Fibroblast of the conjunctiva (primary cell): ENCODE measurements around the gene NFATC2.
A peak's percentile ranks its signal among the peaks of the same experiment; 100 is the strongest.
"Not testable (repeated sequence)": the region's sequence is repeated elsewhere in the genome, so short reads cannot be mapped to it uniquely, and the experiment has no call there.

Experiments
- DNase-seq: peaks from one replicate; pipeline ENCODE4 v3.0.0-alpha.2; 2010; ENCODE audit warnings: low read depth

The NFATC2 gene

DNA sequence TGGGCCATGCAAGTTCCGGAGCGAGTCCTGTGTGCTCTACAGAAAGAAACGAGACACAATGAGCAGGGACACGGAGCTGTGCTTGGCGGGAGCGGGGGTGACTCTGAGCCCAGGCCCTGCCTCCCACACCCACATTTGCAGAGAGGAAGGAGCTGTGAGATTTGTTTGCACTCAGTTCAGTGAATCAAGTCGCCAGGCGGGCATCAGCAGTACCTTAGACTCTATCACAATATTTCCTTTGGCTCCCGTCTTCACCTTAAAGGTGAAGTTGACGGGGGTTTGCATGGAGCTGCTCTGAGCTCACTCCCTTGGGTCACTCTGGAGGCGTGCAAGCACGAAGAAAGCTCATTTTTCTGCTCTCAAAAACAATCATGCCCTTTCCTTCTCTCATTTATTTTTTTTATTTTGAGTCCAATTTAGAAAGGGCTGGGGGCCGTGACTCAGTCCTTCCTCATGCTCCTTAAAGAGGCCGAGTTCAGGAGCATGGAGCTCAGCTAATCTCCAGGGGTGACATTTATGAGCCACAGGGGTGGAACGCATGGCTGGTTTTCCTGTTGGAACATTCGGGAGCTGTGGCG lies 188.2 kb downstream of the NFATC2 start:
- no peak for DNase-seq

- no peak for DNase-seq
These were observed 189.0 kb downstream of the NFATC2 start for GRCh38 chr20:51353491-51353890.

DNA sequence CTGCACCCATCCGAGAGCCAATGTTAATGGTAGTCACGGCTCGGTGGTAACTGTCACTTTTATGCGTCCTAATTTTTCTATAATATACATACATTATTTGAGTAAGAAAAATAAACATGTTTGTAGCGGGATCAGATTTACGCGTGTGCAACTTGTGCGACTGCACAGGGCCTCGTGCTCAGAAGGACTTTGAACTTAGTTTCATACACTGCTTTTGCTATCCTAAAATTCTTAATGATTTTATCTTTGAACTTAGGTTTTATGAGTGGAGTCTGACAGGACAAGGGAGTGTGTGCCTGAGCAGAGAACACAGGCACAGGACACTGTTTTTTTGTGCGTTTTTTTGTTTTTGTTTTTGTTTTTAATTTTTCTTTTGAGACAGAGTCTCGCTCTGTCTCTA lies 189.7 kb downstream of the NFATC2 start:
- DNase-seq: no peak

- peak; percentile 59 for DNase-seq
These were observed 191.4 kb downstream of the NFATC2 start for GRCh38 chr20:51350941-51351631.

- DNase-seq: no peak
These were observed 193.6 kb downstream of the NFATC2 start for GRCh38 chr20:51348876-51349275.

DNA sequence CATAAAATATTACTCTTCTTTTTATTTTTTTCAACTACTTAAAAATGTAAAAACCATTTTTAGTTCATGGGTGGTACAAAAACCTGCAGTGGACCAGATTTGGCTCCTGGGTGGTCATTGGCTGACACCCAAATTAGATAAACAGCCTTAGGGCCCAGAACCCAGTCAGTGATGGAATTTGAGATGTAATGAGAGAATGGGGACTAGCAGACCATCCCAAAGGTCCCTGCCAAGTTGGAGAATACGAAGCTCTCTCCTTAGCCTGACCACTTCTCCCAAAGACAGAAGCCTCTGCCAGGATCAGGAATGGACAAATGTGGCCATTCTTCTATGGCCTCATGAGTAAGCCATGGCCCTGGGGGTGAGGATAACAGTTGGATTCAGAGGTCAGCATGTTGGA lies 194.7 kb downstream of the NFATC2 start:
- no peak for DNase-seq

GRCh38 chr20:51346686-51347485 lies 195.6 kb downstream of the NFATC2 start:
- DNase-seq: no peak

GRCh38 chr20:51345601-51346101 lies 196.9 kb downstream of the NFATC2 start:
- peak; percentile 55 for DNase-seq

DNA sequence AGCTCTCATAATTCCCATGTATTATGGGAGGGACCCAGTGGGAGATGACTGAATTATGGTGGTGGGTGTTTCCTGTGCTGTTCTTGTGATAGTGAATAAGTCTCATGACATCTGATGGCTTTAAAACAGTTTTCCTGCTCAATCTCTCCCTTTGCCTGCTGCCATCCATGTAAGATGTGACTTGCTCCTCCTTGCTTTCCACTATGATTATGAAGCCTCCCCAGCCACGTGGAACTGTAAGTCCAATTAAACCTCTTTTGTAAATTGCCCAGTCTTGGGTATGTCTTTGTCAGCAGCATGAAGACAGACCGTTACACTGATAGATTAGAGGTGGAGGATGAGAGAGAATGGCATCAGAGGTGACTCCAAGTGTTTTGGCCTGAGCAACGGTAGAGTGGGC lies 198.7 kb downstream of the NFATC2 start:
- DNase-seq: not testable (repeated sequence)

DNA sequence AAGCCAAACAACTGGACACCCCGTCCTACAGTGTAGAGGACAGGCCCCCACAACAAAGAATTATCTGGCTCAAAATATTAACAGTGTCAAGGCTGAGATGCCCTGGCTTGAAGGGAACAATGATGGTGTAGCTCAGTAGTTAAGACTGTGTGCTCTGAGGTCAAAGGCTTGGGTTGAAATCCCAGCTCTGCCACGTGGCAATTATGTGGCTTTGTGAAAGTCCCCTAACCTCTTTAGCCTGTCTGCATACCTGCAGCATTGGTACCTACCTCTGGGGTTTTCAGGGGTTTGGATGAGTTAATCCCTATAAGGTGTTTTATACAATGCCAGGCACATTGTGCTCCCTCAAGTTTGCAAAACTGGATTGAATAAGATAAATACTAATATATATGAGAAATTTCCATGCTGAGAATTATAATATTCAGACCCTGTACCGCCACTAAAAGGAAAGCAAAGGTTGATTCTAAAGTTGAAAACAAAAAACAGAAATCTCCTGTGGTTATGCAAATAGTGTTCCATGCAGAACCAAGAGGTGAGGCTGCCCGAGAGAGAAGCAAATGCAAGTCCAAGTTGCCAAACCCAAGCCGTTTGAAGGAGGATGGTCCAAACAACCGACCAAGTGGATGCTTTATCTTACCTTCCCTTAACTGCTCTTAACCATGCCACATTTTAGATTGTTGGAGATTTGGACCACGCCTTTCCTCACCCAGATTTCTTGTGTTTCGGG lies 199.8 kb downstream of the NFATC2 start:
- DNase-seq: no peak

DNA sequence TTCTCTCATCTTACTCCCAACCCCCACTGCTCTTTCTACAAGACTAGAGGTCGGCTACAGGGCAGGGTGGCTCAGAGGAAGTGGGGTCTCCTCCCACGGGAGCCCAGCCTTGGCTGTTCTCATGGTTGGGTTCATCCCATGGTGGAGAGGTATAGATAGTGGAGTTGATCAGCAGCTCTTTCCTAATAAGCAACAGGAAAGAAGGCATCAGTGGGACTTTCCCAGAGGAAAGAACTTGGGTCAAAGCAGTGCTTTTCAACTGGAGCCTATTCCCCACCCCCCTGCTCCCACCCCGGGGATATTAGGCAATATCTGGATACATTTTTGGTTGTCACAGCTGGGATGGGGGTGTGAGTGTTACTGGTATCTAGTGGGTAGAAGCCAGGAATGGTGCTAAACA lies 200.9 kb downstream of the NFATC2 start:
- no peak for DNase-seq

- DNase-seq: no peak
These were observed 202.1 kb downstream of the NFATC2 start for GRCh38 chr20:51340451-51340840.

DNA sequence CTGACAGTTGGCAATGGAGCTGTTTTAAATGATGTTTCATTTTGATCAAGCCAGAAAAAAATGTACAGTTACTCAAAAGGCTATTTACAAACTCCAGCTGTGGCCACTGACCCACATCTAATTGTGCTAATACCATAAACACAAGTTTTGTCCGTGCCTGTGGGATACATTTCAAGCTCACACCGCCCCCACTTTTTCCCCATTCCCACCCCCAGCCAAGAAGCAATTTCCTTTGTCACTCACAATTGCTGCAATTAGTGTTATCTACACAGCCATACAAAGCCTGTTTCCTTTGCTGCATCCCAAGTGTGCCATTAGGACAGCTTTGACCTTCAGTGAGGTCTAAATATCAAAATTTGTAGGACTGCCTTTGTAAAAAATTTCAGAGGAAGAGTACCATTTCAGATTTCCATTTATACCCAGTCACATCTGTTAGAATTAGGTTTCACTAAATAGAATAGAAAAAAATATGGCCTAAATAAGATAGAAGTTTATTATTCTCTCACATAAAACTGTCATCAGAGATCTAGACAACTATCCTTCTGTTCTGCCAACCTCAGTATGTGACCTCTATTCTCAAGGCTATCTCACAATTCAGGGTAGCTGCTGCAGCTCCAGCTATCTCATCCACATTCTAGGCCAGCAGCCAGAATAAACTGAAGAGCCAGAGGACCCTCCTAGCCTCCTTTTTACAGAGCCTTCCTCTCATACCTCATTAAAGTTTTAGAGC lies 202.6 kb downstream of the NFATC2 start:
- no peak for DNase-seq

DNA sequence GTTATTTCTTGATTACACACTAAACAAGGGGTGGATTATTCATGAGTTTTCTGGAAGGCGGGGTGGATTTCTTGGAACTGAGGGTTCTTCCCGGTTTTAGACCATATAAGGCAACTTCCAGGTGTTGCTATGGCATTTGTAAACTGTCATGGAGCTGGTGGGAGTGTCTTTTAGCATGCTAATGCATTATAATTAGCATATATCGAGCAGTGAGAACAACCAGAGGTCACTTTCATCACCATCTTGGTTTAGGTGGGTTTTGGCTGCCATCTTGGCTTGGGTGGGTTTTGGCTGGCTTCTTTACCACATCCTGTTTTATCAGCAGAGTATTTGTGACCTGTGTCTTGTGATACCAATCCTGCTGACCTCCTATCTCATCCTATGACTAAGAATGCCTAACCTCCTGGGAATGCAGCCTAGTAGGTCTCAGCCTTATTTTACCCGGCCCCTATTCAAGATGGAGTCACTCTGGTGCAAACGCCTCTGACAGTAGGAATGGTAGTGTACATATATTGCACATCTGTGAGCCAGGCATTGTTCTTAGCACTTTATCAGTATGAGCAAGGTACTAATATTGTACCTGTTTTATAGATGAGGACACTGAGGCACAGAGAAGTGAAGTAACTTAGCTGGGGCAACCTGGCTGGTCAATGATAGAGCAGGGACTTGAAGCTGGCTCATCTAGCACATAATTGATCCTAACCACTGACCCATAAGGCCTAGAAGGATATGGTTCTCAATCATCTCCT lies 203.7 kb downstream of the NFATC2 start:
- DNase-seq: no peak

GRCh38 chr20:51337126-51337805 lies 205.3 kb downstream of the NFATC2 start:
- DNase-seq: no peak
